ENCODE results near the gene ZNF483.
"Not testable (repeated sequence)": the region's sequence is repeated elsewhere in the genome, so short reads cannot be mapped to it uniquely, and the experiment has no call there.

Gene ZNF483

DNA sequence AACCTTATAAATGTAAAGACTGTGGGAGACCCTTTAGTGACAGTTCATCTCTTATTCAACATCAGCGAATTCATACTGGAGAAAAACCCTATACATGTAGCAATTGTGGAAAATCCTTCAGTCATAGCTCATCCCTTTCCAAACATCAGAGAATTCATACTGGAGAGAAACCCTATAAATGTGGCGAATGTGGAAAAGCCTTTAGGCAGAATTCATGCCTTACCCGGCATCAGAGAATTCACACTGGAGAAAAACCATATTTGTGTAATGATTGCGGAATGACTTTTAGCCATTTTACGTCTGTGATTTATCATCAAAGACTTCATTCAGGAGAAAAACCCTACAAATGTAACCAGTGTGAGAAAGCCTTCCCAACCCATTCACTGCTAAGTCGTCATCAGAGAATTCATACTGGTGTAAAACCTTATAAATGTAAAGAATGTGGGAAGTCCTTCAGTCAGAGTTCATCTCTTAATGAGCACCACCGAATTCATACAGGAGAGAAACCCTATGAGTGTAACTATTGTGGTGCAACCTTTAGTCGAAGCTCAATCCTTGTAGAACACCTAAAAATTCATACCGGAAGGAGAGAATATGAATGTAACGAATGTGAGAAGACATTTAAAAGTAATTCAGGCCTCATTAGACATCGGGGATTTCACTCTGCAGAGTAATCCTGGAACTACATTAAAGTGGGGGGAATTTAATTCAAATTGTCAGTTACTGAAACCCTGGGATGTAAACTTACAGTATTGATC is 17.7 kb downstream of the ZNF483 start:
- DNase-seq (ENCODE audit: low read depth in 2 of 2): no peak

DNA sequence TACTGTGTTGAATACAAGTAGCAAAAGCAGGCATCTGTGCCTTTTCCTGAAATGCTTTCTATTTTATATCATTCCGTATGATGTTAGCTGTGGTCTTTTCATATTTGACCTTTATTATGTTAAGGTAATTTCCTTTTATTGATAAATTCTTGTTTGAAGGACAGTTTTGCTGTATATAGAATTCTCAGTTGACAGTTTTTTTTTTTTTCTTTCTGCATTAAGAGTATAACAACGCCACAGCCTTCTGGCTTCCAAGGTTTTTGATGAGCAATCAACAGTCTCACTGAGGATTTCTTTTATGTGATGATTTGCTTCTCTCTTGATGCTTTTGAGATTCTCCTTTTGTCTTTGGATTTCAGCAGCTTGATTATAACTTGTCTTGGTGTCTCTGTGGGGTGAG is 23.6 kb downstream of the ZNF483 start:
- DNase-seq (ENCODE audit: low read depth in 2 of 2): no peak

DNA sequence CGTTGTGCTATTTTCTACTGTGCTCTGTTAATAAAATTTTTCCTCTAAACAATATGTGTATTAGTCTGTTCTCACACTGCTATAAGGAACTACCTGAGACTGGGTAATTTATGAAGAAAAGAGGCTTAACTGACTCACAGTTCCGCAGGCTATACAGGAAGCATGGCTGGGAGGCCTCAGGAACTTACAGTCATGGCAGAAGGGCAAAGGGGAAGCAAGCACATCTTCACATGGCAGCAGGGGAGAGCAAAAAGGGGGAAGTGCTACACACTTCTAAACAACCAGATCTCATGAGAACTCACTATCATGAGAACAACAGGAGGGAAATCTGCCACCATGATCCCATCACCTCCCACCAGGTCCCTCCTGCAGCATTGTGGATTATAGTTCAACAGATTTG is 30.4 kb downstream of the ZNF483 start:
- DNase-seq (ENCODE audit: low read depth in 2 of 2): not testable (repeated sequence)

DNA sequence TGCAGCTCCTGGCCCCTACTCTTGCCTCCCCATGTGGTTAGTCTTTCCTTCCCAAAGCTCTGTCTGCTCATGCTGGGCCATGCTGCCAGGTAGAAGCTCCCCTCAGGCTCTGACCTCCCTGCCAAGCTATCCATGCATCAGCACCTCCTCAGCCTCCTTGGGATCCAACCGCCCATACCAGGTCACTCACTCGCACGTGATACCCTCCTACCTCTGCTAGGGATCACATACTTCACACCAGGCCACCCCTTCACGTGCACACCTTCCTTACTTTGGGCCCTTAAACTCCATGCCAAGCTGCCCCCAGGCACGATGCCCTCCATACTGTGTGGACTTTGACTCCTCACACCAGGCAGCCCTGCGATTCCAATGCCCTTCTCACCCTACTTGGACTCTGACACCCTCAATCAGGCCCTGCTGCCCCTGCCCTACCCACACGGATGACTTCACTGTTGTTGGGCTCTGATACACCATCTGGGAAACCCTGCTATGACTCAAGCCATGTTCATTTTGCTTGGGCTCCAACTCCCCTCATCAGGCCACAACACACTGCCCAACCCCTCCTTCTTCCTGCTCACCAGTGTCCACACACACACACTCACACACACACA is 34.1 kb downstream of the ZNF483 start:
- DNase-seq (ENCODE audit: low read depth in 2 of 2): no peak

DNA sequence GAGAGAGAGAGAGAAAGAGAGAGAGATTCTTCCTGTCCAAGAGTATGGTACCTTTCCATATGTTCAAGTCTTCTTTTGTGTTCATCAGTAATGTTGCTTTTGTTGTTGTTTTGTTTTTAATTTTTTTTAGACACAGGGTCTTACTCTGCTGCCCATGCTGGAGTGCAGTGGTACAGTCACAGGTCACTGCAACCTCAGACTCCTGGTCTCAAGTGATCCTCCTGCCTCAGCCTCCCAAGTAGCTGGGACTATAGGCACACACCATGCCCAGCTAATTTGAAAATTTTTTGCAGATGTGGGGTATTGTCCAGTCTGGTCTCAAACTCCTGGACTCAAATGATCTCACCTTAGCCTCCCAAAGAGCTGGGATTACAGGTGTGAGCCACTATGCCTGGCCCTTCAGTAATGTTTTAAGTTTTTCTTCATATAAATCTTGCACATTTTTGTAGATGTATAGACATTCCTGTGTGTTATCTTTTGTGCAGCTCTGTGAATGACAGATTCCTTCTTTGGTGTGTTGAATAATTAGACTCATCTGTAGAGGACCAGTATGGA is 36.3 kb downstream of the ZNF483 start:
- no peak for DNase-seq (ENCODE audit: low read depth in 2 of 2)

DNA sequence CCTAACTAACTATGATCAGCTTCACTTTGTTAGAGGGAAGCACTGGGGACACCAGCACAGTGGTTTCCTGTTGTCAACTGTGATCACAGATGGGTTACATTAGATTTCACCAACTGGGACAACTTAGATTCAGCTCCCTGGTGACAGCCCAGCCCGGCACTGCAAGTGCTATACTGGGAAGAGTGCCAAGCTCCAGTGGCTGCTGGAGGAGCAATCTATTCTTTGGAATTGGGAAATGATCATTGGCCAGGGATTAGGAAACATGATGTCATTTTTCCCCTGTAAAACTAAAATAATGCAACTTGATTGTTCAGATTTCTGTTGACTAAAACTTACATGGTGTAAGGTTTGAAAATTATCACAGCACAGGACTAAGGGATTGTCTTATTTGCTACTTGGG is 41.3 kb downstream of the ZNF483 start:
- no peak for DNase-seq (ENCODE audit: low read depth in 2 of 2)

DNA sequence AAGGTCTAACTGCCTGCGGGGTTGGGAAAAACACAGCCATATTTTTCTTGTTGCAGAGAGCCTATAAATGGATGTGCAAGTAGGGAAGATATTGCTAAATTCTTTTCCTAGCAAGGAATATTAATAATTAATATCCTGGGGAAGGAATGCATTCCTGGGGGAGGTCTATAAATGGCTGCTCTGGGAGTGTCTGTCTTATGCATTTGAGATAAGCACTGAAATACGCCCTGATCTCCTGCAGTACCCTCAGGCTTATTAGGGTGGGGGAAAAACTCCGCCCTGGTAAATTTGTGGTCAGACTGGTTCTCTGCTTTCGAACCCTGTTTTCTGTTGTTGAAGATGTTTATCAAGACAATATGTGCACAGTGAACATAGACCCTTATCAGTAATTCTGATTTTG is 43.1 kb downstream of the ZNF483 start:
- not testable (repeated sequence) for DNase-seq (ENCODE audit: low read depth in 2 of 2)

DNA sequence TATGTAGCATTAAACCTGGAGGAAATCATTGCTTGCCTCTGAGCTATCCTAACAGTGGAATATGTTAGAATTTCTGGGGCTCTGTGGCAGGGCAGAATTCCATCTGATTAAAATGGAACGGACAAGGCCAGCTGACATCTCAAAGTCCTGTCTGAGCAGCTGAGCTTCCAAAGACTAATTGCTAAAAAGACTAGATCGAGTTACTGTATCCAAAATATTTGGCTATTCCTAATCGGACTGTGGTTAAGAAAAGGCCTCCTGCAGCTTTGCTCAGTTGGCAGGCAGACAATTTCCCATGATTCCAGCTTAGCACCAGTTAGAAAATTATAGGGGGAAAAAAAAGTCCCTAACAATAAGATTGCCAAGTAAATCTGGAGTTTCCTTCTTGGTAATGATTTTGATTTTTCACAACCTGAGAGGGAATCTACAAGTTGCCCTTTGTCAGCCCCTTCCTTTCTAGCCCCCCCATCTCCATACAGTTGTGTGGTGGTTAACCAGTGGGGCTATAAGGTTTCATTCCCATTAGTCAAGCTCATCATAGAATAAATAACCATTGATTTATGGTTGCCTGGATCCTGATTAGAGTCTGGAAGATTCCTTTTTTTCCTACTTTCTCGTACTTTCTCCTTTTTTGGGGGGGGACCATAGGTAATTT is 48.1 kb downstream of the ZNF483 start:
- no peak for DNase-seq (ENCODE audit: low read depth in 2 of 2)

DNA sequence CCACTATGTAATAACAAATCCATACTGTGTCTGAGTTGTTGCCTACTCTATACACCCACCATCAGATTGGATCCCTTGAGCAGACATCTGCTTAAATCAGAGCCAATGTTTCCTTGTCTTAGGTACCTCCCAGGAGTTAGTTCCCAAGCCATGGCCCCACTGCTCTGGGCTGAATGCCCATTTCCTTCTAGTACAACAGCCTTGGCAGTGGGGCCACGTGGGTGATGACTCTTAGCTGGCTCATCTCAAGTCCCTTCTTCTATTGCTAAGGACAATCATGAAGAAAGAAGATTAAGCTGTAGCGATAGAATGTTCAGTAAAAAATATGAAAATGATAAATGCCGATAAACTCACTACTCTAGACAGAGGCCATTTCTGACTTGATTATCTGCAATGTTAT is 57.9 kb downstream of the ZNF483 start:
- no peak for DNase-seq (ENCODE audit: low read depth in 2 of 2)

DNA sequence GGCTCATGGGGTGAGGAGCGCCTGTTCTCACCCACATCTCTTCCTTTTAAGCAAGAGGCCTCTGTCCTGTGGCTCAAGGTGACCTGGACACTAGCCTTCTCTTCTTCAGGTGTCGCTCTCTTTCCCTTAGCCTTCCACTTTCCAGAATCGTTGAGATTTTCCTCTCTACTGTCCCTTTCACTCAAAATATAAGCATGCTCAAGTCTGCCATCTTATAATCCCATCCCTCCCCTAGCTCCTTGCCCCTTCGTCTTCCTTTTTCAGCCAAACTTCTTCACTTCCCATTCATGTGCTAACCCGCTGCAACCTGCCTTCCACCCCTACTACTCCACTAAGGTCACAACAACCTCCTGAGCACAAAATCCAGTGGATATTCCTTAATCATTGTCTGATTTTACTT is 61.4 kb downstream of the ZNF483 start:
- no peak for DNase-seq (ENCODE audit: low read depth in 2 of 2)

DNA sequence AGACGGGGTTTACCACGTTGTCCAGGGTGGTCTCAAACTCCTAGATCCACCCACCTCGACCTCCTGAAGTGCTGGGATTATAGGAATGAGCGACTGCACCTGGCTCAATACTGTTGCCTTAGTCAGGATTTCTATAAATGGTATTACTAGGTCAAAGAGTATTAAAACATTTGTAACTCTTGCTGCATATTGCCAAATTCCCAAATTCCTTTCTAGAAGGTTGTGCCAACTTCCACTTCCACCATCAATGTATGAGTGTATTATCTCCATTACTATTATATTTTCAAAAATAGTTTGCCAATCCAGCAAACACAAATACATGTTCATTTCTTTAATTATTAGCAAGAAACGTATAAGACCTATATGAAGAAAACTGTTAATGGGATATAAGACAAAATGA is 63.9 kb downstream of the ZNF483 start:
- DNase-seq (ENCODE audit: low read depth in 2 of 2): no peak

DNA sequence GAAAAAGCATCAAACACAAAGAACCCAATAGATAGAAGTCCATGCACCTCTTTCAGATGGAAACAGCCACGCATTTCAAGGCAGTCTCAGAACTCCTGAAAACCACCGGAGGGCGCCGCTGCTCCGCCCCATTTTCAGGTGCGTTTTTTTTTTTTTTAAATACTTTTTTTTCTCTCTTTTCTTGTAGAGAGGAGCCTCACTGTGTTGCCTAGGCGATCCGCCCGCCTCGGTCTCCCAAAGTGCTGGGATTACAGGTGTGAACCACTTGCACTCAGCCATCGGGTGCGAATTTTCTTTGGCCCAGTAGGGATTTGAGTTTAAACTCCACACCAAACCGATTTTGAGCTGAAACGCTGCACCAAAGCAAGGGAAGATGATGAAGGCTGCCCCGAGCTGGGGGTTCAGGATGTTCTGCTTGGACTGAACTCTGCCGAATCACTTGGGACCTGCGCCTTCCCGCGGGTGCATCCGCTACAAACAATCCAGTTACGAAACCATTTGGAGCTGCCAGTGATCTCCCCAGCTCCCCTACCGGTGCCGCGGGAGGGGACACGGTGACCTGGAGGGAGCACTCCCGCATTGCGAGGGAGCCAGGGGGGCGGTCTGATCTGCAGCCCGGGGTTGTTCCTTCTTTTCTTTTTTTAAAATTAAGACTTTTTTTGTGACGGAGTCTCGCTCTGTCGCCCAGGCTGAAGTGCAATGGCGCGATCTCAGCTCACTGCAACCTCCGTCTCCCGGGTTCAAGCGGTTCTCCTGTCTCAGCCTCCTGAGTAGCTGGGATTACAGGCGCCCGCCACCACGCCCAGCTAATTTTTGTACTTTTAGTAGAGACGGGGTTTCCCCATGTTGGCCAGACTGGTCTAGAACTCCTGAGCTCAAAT is 73.1 kb downstream of the ZNF483 start:
- DNase-seq (ENCODE audit: low read depth in 2 of 2): peak; percentile 28 to 43

DNA sequence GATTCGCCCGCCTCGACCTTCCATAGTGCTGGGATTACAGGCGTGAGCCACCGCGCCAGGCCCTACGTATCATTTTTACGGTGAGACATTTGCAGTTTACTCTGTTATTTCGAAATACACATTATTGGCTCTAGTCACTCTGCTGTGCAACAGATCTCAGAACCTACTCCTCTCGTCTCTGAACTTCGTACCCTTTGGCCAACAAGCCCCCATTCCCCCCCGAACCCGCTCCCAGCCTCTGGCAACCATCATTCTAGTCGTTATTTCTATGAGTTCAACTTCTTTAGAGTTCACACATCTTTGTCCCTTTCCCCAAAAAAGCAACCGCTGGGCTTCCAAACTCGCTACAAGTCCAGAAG is 73.7 kb downstream of the ZNF483 start:
- DNase-seq (ENCODE audit: low read depth in 2 of 2): no peak

DNA sequence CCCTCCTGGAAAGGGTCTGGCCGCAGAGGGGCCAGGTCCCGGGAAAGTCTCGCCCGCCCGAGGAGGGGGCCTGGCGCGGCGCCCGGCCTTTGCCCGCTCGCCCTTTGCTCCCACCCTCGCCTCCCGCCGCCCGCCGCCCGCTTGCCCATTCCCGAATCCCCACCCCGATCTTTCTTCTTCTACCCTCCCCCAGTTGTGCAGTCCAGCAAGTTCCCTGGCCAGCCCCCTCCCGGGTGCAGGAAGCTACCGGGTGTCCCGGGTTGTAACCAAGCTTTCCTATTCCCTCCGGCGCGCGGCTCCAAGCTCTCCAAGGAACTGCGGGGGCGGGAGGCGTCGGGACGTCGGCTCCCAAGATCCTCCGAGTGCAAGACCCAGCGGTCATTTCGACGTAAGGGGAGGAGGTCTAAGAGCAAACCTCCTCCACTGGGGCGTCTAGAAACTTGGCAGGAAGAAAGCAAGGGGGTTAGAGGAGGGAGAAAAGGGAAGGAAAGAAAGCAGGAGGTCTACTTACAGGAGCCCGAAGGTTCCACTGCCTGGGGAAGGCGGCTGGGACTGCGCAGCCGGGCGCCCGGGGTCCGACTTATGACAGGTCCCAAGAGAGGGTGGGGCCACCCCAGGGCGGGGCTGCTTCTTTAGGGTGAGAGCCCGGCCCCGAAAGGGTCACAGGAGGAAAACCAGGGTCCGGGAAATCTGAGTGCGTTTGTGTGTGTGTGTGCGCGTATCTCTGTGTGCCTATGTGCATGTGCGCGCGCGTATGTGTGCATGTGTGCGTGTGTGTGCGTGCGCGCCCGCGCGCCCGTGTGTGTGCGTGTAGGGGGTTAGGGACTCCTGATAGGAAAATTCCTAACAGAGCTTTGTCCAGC is 74.3 kb downstream of the ZNF483 start, which contains the start of gene PTGR1:
Gene PTGR1 (minus strand): TSS at position 556 of the 863 bp plus-strand sequence. CDS start 2,225 bp downstream, outside the sequence.
- peak in 1 of 2 donors; percentile 5 for DNase-seq (ENCODE audit: low read depth in 2 of 2)

DNA sequence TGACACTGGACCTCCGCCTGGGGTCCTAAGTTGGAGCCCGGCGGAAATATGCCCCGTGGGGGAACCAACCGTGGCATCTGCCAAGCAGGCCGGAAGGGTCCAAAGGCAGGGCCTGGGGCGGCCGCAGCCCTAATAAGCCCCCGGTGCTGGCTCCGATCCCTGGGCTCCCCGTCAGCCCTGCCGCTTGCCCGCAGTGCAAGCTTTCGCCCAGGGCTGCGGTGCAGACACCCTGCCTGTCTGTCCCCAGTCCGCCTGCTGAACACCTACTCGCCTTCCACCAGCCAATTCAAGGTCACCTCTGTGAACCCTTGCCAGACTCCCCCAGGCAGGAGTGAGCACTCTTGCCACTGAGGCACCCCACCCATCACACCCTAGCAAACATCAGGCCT is 75.0 kb downstream of the ZNF483 start:
- no peak for DNase-seq (ENCODE audit: low read depth in 2 of 2)

DNA sequence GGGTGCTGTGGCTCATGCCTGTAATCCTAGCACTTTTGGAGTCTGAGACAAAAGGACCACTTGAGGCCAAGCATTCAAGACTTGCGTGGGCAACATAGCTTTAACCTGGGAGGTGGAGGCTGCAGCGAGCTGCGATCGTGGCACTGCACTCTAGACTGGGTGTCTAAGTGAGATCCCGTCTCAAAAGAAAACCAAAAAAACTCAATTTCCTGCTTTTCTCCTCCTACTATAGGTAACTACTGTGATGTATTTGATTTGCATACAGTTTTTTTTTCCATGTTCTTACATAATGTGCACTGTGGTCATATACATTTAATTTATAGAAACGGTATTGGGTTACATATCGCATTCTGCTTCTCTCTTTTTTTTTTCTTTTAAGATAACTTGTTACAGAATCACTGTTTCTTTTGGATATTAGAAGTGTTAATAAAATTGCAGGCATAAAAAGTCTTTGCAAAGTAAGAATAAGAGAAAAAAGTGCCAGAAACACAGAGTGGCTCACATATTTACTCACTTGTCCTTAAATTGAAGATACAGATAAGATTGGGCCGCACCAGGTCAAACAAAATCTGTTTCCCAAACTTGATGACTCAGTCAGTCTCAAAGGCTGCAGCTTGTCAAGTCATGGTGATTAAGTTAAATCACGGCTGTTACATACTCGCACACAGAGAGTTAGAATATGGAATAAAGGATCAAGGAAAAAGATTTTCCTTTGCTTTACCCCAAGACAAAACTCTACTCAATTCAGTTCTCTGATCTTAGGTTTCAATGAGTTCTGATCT is 76.4 kb downstream of the ZNF483 start:
- no peak for DNase-seq (ENCODE audit: low read depth in 2 of 2)

DNA sequence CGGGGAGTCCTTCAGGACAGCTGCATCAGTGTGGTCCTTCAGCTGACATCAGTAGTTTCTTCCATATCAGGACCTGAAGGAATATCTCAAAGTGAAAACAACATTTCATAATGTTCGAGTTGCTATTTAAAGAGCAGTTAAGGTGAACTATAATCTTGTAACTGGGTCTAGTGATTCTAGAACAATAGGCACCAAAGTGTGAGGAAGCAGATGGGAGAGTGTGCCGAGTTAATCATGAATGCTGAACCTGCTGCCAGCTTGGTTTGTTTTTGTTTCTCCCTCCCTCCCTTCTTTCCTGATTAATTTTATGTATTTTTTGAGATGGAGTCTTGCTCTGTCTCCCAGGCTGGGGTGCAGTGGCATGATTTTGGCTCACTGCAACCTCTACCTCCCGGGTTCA is 78.1 kb downstream of the ZNF483 start:
- DNase-seq (ENCODE audit: low read depth in 2 of 2): no peak

DNA sequence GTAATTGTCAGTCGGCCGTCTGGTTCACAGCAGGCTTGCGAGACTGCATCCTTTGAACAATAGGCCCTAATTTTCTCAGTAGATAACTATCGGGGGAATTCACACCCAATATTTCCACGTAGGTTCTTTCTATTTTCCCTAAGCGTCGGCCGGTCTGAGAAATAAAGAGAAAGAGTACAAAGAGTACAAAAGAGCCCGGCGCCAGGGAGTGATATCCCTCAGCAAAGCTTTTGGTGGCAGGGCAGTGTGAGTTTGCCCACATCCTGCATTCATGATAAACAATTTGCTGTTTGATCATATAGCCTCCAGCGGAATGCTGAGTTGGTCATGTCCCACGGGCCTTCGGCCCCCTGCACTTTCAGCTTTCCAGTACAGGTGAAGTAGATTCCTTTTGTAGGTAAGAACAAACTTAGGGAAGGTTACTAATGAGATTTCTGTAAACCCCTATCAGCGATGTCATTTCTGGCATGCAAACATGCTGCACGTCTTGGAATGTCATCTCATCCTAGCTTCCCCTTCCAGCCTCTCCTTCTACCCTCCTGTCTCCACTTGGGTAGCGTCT is 79.2 kb downstream of the ZNF483 start:
- DNase-seq (ENCODE audit: low read depth in 2 of 2): no peak

DNA sequence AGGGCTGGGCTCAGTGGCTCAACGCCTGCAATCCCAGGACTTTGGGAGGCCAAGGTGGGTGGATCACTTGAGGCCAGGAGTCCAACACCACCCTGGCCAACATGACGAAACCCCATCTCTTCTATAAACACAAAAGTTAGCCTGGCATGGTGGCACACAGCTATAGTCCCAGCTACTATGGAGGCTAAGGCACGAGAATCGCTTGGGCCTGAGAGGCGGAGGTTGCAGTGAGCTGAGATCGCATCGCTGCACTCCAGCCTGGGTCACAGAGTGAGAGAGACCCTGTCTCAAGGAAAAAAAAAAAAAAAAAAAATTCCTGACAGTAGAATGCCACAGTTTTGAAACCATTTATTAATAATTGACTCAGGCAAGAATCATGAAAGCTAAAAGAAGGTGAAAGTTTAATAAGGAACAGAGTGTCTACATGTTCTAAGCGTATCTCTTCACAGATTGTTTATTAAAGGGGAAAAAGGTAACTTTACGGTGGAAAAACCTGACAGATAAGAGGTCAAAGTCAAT is 80.1 kb downstream of the ZNF483 start:
- no peak for DNase-seq (ENCODE audit: low read depth in 2 of 2)
